ENCODE measurements around the gene ZNF300. TPM values are rescaled to one million over a fixed set of nuclear protein-coding genes. Genes with fewer than 3 reads are reported as not detected.

Gene ZNF300
- total and polyA plus RNA-seq, 12 donors, result 0.51 to 4.8 (median 0.99) TPM

- peaks cover 0 to 7% (median 0%) of the 10 kb centered on the region in 9 donors for H3K4me1 ChIP-seq
- no peak for DNase-seq
- H3K9me3 ChIP-seq, result peaks cover 0 to 100% (median 47%) of the 10 kb centered on the region in 11 donors
- intact Hi-C loops (cut with DNase I), result no loop called here
- peak overlapping the region; percentile 18 to 63 (median 54) for H3K4me3 ChIP-seq
- peaks cover 0 to 34% (median 8%) of the 10 kb centered on the region in 9 donors for H3K36me3 ChIP-seq
- TF ChIP-seq CTCF (IDR thresholded peaks at IDR 0.05), result no peak
- no peak for ATAC-seq
- no peaks in the 10 kb centered on the region for H3K27me3 ChIP-seq
- 13 to 25% methylated on average over 4 of the region's 4 CpGs for WGBS, 2 donors
- H3K27ac ChIP-seq, result peak overlapping the region in 7 of 10 donors; percentile 65 to 87 (median 72)
Observed at GRCh38 chr5:150905312-150905683, 518 bp upstream of the ZNF300 start.

GRCh38 chr5:150901446-150901845 lies 3.3 kb downstream of the ZNF300 start:
- Histone ChIP-seq H3K9me3 (peaks cover 2 to 100% (median 68%) of the 10 kb centered on the region in 11 donors), H3K27ac (no peak overlapping the region), H3K27me3 (no peaks in the 10 kb centered on the region), H3K36me3 (peaks cover 0 to 72% (median 31%) of the 10 kb centered on the region in 9 donors), H3K4me3 (no peak overlapping the region), H3K4me1 (peaks cover 0 to 7% (median 0%) of the 10 kb centered on the region in 9 donors)
- DNase-seq, result no peak
- TF ChIP-seq CTCF (IDR thresholded peaks at IDR 0.05), result no peak
- no peak for ATAC-seq
- WGBS, 2 donors, result 96 to 99% methylated on average over 2 of the region's 2 CpGs
- intact Hi-C loops (cut with DNase I), result no loop called here

GRCh38 chr5:150895431-150896428 lies 9.1 kb downstream of the ZNF300 start:
- intact Hi-C loops (cut with DNase I), result no loop called here
- H3K36me3 ChIP-seq, result peaks cover 0 to 62% (median 28%) of the 10 kb centered on the region in 9 donors
- no peaks in the 10 kb centered on the region for H3K27me3 ChIP-seq
- WGBS, 2 donors, result 98 to 99% methylated on average over 8 of the region's 8 CpGs
- H3K9me3 ChIP-seq, result peaks cover 6 to 100% (median 97%) of the 10 kb centered on the region in 11 donors
- ATAC-seq (no peak), DNase-seq (no peak)
- H3K4me3 ChIP-seq, result no peak overlapping the region
- H3K27ac ChIP-seq, result no peak overlapping the region
- H3K4me1 ChIP-seq, result no peaks in the 10 kb centered on the region
- no peak for TF ChIP-seq CTCF (IDR thresholded peaks at IDR 0.05)

- DNase-seq, result no peak
- intact Hi-C loops (cut with DNase I), result no loop called here
- ATAC-seq, result no peak
- peaks cover 0 to 97% (median 28%) of the 10 kb centered on the region in 11 donors for H3K9me3 ChIP-seq
- TF ChIP-seq CTCF (IDR thresholded peaks at IDR 0.05), result no peak
- no peaks in the 10 kb centered on the region for H3K27me3 ChIP-seq
- H3K4me1 ChIP-seq, result no peaks in the 10 kb centered on the region
- H3K36me3 ChIP-seq, result no peaks in the 10 kb centered on the region
- no peak overlapping the region for H3K27ac ChIP-seq
- no peak overlapping the region for H3K4me3 ChIP-seq
Observed at GRCh38 chr5:150879358-150879757, 25.4 kb downstream of the ZNF300 start.

Measured in heart right ventricle (tissue), 16 donors.